Stimulated activated naive CD8-positive, alpha-beta T cell treated with anti-CD3 and anti-CD28 coated beads, Interleukin-15, amount 100 ng/mL, for 72 hours (primary cell): ENCODE results near the gene SPRR2D.
"Not testable (repeated sequence)": the region's sequence is repeated elsewhere in the genome, so short reads cannot be mapped to it uniquely, and the experiment has no call there.

Source experiments
- ATAC-seq: fragments of 150-1000 bp; cut with Tn5 transposase; 2 replicates; pipeline ENCODE4 v1.10.0; 2021; ENCODE audit warnings: mild to moderate bottlenecking, moderate library complexity
- DNase-seq, 2 donors: peaks; one replicate each; pipeline ENCODE4 v3.0.0; 2021 to 2022
- H3K27ac Mint-ChIP-seq, 2 donors: one replicate each; pipeline ENCODE4 v1.8.0; 2022; ENCODE audit warnings: mild to moderate bottlenecking in 2 of 2, mixed read lengths in 2 of 2, moderate library complexity in 2 of 2
- H3K27me3 Mint-ChIP-seq: one replicate; pipeline ENCODE4 v1.8.0; 2022; ENCODE audit warnings: mixed read lengths
- H3K4me1 Mint-ChIP-seq: one replicate; pipeline ENCODE4 v1.8.0; 2022; ENCODE audit warnings: mild to moderate bottlenecking, mixed read lengths
- H3K4me3 Mint-ChIP-seq, 2 donors: one replicate each; pipeline ENCODE4 v1.8.0; 2022; ENCODE audit warnings: mild to moderate bottlenecking in 2 of 2, mixed read lengths in 2 of 2, moderate library complexity in 1 of 2
- H3K9me3 Mint-ChIP-seq, 2 donors: one replicate each; pipeline ENCODE4 v1.8.0; 2022; ENCODE audit warnings: mixed read lengths in 2 of 2

SPRR2D gene

DNA sequence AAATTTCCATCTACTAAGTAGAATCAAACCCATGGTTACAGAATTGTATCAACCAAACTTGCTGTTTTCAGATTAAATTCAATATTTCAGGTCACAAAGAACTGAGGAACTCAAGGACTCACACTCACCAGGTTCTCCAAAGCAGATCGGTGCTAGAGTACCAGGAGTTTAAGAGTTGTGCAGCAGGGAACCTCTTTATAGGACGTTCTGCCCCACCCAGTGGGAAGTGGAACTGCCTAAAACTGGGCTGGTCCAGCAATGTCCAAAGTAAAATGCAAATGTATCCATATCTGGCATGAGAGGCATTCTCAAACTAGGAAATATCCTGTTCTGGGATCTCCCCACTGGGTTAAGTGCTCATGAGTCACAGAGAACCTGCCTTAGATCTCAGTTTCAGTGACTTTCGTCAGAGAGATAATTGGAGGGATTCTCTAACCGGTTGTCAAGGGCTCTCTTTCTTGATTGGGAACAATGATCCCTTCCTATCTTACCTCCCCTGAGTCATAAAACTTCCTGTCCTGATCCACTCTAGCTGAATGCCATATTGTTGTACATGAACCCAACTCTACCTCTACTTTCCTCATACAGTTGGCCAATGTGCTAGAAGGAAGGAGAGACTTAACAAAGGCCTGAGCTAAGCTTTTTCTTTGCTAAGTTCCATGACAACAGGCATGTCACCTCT lies at the start of gene SPRR2D:
SPRR2D (minus strand) TSS at position 171 of the 682 bp plus-strand sequence. CDS start 774 bp downstream, outside the sequence.
- Mint-ChIP-seq H3K4me1 (no peaks in the 10 kb centered on the region), H3K9me3 (no peaks in the 10 kb centered on the region), H3K4me3 (no peak within 1 kb of the TSS), H3K27ac (no peak within 1 kb of the TSS), H3K27me3 (peaks cover 54% of the 10 kb centered on the region)
- DNase-seq, result no peak
- ATAC-seq, result no peak

DNA sequence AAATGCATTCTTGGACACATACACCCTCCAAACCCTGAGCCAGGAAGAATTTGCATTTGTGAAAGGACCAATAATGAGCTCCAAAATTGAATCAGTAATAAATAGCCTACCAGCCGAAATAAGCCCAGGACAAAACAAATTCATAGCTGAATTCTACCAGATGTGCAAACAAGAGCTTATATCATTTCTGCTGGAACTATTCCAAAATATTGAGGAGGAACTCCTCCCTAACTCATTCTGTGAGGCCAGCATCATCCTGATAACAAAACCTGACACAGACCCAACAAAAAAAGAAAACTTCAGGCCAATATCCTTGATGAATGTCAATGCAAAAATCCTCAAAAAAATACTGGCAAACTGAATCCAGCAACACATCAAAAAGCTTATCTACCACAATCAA lies 46.7 kb upstream of the SPRR2D start:
- no peak overlapping the region for H3K27ac Mint-ChIP-seq
- no peak overlapping the region for H3K4me3 Mint-ChIP-seq
- H3K9me3 Mint-ChIP-seq, result no peaks in the 10 kb centered on the region
- DNase-seq (no peak), ATAC-seq (no peak)
- H3K4me1 Mint-ChIP-seq, result no peaks in the 10 kb centered on the region
- H3K27me3 Mint-ChIP-seq, result peaks cover 48% of the 10 kb centered on the region

DNA sequence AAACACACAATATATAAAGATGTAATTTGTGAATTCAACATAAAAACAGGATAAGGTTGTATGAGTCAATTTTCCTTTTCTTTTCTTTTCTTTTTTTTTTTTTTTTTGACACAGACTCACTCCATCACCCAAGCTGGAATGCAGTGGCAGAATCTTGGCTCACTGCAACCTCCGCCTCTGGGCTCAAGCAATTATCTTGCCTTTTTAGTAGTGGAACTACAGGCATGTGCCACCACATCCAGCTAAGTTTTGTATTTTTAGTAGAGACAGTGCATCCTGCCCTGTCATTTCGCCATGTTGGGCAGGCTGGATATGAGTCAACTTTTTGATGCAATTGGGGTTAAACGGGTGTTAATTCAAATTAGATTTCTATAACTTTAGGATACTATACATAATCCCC lies 40.8 kb upstream of the SPRR2D start:
- Mint-ChIP-seq H3K27me3 (peaks cover 36% of the 10 kb centered on the region), H3K4me1 (no peaks in the 10 kb centered on the region), H3K27ac (no peak overlapping the region), H3K4me3 (no peak overlapping the region), H3K9me3 (peaks cover 0 to 7% of the 10 kb centered on the region in 2 donors)
- DNase-seq (no peak), ATAC-seq (no peak)

DNA sequence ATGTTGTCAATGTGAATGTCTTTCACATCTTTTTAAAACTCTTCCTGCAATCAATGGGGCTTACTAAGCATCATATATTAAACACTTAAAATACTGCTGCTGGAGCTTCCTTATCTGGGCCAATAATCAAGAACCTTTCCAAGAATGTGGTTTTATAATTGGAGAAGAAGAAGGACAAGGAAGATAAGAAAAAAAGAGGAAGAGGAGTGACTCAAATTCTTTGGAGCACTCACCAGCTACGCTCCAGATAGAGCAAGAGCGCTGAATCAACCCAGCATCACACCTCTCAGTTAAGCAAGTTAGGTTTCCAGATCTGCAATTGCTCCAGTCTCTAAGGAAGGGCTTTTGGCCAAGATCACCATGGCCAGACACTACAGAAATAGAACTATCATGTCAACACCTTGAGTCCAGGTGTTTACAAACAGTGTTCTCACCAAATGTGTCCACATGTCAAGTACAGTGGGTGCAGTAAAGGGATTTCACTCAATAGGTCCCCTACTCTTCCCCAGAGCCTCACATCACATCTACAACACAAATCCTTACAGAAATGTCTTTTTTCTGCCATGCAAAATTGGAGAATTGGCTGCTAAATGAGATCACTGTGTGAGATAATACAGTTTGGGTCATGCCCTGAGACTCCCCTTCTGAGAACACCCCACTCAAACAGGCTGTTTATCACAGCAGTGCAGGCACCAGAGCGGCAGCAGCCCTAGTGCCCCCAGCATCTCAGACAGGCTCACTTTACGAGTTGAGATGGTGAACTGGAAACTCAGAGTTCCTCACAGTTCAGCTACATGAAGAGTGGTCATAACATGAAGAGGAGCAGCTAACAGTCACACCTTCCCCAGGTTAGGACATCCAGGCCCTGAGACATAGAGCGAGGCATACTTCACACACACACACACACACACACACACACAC lies 32.1 kb upstream of the SPRR2D start:
- no peaks in the 10 kb centered on the region for H3K4me1 Mint-ChIP-seq
- DNase-seq (no peak), ATAC-seq (no peak)
- no peak overlapping the region for H3K27ac Mint-ChIP-seq
- H3K4me3 Mint-ChIP-seq, result no peak overlapping the region
- no peaks in the 10 kb centered on the region for H3K9me3 Mint-ChIP-seq
- H3K27me3 Mint-ChIP-seq, result peaks cover 13% of the 10 kb centered on the region

DNA sequence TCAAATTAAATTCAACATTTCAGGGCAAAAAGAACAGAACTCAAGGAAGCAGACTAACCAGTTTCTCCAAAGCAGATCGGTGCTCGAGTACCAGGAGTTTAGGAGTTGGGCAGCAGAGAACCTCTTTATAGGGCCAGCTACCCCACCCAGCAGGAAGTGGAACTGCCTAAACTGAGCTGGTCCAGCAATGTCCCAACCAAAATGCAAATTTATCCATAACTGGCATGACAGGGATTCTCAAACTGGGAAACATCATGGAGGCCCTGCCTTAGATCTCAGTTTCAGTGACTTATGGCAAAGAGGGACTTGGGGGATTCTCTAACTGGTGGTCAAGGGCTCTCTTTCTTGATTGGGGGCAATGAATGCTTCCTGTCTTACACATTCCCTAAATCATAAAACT lies 30.6 kb upstream of the SPRR2D start, which contains the start of gene SPRR2B:
SPRR2B (minus strand) TSS at position 101 of the 400 bp plus-strand sequence. CDS start 772 bp downstream, outside the sequence.
- Mint-ChIP-seq H3K4me3 (no peak within 1 kb of the TSS), H3K9me3 (no peaks in the 10 kb centered on the region), H3K27me3 (peaks cover 28% of the 10 kb centered on the region), H3K4me1 (no peaks in the 10 kb centered on the region), H3K27ac (no peak within 1 kb of the TSS)
- DNase-seq, result no peak
- ATAC-seq, result no peak

DNA sequence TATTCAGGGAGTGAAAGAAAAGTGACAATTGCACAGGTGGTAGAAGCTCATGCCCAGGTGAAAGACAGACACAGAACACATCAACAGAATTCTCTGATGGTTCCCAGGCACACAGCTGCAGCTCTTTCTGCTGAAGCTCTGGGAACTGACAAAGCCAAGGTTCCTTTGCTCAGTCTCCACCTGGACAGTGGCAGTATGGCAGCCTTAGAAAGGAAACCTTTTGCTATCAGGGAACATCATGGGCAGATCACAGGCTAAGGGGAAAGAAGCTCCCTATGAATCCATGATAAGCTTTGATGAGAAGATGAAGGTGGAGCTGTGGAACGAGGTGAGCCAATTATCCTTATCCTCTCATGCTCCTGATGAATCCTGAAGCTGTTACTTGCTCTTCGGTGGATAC lies 29.3 kb upstream of the SPRR2D start:
- ATAC-seq (no peak), DNase-seq (no peak)
- Mint-ChIP-seq H3K4me1 (no peaks in the 10 kb centered on the region), H3K4me3 (no peak overlapping the region), H3K27ac (no peak overlapping the region), H3K9me3 (no peaks in the 10 kb centered on the region), H3K27me3 (peaks cover 28% of the 10 kb centered on the region)

DNA sequence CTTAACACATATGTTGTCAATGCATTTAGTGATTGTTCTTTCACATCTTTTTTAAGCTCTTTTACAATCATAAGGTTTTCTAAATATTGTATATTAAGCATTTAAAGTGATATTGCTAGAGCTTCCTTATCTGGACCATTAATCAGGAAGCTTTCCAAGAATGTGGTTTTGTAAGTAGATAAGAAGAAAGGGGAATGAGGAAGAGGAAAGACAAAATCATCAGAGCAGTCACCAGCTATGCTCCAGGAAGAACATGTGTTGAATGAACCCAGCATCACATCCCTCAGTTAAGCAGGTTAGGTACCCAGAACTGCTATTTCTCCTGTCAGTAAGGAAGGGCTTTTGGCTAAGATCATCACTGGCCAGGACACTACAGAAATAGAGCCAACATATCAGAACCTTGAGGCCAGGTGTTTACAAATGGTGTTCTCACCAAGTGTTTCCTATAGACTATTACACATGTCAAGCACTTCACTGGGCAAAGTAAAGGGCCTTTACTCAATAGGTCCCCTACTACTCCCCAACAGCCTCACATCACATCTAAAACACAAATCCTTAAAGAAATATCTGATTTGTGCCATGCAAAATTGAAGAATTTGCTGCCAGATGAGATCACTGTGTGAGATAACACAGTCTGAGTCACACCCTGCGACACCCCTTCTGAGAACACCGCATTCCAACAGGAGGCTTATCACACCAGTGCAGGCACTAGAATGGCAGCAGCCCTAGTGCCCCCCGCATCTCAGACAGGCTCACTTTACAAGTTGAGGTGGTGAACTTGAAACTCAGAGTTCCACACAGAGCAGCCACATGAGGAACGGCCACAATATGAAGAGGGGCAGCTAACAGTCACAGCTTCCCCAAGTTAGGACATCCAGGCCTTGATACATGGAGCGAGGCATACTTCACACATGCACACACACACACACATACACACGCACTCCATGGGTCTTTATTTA lies 18.2 kb upstream of the SPRR2D start:
- DNase-seq, result no peak
- Mint-ChIP-seq H3K27ac (no peak overlapping the region), H3K4me1 (no peaks in the 10 kb centered on the region), H3K27me3 (peaks cover 19% of the 10 kb centered on the region), H3K9me3 (no peaks in the 10 kb centered on the region), H3K4me3 (no peak overlapping the region)
- no peak for ATAC-seq

DNA sequence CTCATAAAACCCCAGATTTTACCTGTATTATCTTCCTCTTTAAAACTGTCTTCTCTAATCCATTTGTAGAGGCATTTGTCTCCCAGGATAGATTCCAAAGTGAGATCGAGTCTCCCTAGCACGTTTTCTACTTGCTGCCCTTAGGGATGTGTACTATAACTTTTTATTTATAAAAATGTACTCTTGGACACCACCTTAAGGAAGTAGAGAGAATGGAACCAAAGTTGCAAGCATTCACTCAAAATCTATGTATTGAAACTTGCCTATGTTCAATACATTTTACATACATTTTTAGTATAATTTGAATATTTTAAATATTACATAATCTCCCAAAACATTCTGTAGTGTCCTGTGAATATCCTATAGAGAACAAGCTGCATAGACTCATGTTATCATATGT lies 17.2 kb upstream of the SPRR2D start:
- Mint-ChIP-seq H3K27ac (no peak overlapping the region), H3K4me1 (no peaks in the 10 kb centered on the region), H3K9me3 (no peaks in the 10 kb centered on the region), H3K27me3 (peaks cover 26% of the 10 kb centered on the region), H3K4me3 (no peak overlapping the region)
- no peak for DNase-seq
- no peak for ATAC-seq

DNA sequence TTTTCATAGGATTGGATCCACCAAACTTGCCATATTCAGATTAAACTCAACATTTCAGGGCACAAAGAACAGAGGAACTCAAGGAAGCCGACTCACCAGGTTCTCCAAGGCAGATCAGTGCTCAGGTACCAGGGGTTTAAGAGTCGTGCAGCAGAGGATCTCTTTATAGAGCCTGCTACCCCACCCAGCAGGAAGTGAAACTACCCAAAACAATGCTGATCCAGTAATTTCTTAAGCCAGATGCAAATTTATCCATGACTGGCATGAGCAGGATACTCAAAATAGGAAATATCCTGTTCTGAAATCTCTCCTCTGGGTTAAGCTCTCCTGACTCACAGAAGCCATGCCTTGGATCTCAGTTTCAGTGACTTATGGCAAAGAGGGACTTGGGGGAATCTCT lies 16.5 kb upstream of the SPRR2D start, which contains the start of gene SPRR2A:
SPRR2A (minus strand) TSS at position 138 of the 400 bp plus-strand sequence. CDS start 777 bp downstream, outside the sequence.
- ATAC-seq (no peak), DNase-seq (no peak)
- H3K27me3 Mint-ChIP-seq, result peaks cover 34% of the 10 kb centered on the region
- no peaks in the 10 kb centered on the region for H3K4me1 Mint-ChIP-seq
- H3K27ac Mint-ChIP-seq, result no peak within 1 kb of the TSS
- no peak within 1 kb of the TSS for H3K4me3 Mint-ChIP-seq
- H3K9me3 Mint-ChIP-seq, result no peaks in the 10 kb centered on the region

DNA sequence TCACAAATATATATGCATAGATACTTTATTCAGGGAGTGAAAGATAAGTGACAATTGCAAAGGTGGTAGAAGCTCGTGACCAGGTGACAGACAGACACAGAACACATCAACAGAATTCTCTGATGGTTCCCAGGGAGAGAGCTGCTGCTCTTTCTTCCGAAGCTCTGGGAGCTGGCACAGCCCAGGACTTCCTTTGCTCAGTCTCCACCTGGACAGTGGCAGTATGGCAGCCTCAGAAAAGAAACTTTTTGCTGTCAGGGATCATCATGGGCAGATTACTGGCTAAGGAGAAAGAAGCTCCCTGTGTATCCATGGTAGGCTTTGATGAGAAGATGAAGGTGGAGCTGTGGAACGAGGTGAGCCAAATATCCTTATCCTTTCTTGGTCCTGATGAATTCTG lies 15.2 kb upstream of the SPRR2D start:
- peaks cover 42% of the 10 kb centered on the region for H3K27me3 Mint-ChIP-seq
- not testable (repeated sequence) for ATAC-seq, DNase-seq, H3K9me3 Mint-ChIP-seq, H3K4me1 Mint-ChIP-seq, H3K4me3 Mint-ChIP-seq, H3K27ac Mint-ChIP-seq

DNA sequence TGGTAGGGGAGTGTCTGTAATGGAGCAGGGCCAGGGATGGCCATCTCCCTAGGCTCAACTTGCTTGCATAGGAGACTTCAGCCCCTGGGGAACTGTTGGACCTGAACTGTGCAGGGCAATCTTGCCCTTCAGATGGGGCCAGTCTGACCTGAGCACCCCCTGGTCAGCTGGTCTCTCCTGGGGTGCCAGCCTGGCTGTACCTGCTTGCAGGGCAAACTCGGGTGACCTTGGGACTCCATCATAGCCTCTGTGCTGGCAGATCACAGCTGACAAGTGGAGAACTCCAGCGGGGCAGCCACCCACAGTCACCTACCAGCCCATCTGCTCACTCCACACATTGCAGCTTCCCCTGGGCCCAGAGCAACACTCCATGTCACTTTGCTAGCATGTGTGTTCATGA lies 8.3 kb upstream of the SPRR2D start:
- ATAC-seq (no peak), DNase-seq (no peak)
- Mint-ChIP-seq H3K27ac (no peak overlapping the region), H3K4me1 (no peaks in the 10 kb centered on the region), H3K9me3 (no peaks in the 10 kb centered on the region), H3K4me3 (no peak overlapping the region), H3K27me3 (peaks cover 46% of the 10 kb centered on the region)

DNA sequence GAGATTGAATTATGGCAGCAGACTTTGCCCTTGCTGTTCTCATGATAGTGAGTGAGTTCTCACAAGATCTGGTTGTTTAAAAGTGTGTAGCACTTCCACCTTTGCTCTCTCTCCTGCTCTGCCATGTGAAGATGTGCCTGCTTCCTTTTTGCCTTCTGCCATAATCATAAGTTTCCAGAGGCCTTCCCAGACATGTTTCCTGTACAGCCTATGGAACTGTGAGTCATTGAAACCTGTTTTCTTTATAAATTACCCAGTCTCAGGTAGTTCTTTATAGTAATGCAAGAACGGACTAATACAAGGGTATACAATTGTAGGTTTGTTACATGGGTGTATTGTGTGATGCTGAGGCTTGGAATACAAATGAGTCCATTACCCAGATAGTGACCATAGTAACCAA lies 5.7 kb downstream of the SPRR2D start:
- no peak overlapping the region for H3K4me3 Mint-ChIP-seq
- ATAC-seq (no peak), DNase-seq (no peak)
- peaks cover 40% of the 10 kb centered on the region for H3K27me3 Mint-ChIP-seq
- no peaks in the 10 kb centered on the region for H3K4me1 Mint-ChIP-seq
- no peaks in the 10 kb centered on the region for H3K9me3 Mint-ChIP-seq
- H3K27ac Mint-ChIP-seq, result no peak overlapping the region

DNA sequence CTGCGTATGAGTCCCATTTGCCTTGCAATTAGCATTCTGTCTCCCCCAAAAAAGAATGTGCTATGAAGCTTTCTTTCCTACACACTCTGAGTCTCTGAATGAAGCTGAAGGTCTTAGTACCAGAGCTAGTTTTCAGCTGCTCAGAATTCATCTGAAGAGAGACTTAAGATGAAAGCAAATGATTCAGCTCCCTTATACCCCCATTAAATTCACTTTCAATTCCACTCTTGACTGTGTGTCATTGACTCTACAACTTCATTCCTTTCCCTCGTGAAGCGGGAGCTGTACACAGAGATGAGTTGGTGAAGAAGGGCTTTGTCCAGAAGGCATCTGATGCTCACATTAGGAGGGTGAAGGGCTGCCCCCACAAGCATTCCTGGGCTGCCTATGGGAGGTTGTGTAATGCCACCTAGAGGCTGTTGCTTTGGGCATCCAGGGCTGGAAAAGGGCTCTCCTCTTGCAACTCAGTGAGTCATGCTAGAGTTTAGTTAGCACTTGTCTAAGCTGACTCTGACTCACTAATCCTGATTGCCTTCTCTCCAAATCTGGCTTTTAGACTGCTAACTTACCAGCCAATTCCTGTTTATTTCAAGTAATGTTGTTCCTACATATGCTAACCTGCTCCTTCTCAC lies 8.1 kb downstream of the SPRR2D start:
- H3K9me3 Mint-ChIP-seq, result no peaks in the 10 kb centered on the region
- DNase-seq (no peak), ATAC-seq (peak; percentile 43)
- H3K4me1 Mint-ChIP-seq, result no peaks in the 10 kb centered on the region
- no peak overlapping the region for H3K4me3 Mint-ChIP-seq
- H3K27me3 Mint-ChIP-seq, result peaks cover 32% of the 10 kb centered on the region
- no peak overlapping the region for H3K27ac Mint-ChIP-seq

DNA sequence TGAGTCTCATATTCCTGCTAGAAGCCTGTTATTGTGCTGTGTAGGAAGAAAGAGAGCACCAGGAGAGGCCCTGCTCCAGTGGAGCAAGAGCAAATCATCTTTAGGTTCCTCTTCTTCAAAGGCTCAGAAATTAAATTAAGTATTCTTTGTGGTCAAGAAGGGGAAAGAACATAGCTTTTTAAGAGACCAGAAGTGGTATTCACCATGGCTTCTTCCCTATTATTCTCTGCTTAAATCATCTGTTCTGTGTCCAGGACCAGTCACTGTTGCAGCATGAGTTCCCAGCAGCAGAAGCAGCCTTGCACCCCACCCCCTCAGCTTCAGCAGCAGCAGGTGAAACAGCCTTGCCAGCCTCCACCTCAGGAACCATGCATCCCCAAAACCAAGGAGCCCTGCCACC lies 8.8 kb downstream of the SPRR2D start:
- ATAC-seq (no peak), DNase-seq (no peak)
- no peaks in the 10 kb centered on the region for H3K9me3 Mint-ChIP-seq
- H3K4me1 Mint-ChIP-seq, result no peaks in the 10 kb centered on the region
- no peak overlapping the region for H3K4me3 Mint-ChIP-seq
- peak overlapping the region in 1 of 2 donors; percentile 59 for H3K27ac Mint-ChIP-seq
- H3K27me3 Mint-ChIP-seq, result peaks cover 25% of the 10 kb centered on the region

DNA sequence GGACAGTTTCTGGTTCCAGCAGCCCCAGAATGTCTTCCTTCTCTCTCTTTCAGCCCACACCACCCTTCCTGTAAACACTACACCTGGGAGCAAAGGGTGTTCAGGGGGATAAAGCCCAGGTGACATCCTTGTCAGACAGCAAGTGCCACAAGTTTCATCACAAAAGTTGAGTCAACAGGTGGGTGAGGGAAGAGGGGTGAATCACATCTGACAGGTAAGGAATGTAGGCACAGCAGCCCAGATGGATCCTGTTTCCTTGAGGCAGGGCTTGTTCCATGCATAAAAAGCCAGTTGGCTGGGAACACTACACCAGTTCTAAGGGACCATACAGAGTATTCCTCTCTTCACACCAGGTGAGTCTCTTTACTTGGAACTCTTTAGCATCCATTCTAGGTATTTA lies 10.0 kb downstream of the SPRR2D start, which contains the start of gene SPRR1B:
SPRR1B (plus strand) TSS at position 309 of the 400 bp plus-strand sequence. CDS start 1,143 bp downstream, outside the sequence.
- ATAC-seq (no peak), DNase-seq (no peak)
- H3K27ac Mint-ChIP-seq, result no peak within 1 kb of the TSS
- H3K4me1 Mint-ChIP-seq, result no peaks in the 10 kb centered on the region
- peaks cover 19% of the 10 kb centered on the region for H3K27me3 Mint-ChIP-seq
- H3K9me3 Mint-ChIP-seq, result no peaks in the 10 kb centered on the region
- no peak within 1 kb of the TSS for H3K4me3 Mint-ChIP-seq
